K562 (cell line): ENCODE measurements around the gene NRXN2. TPM values are rescaled to one million over a fixed set of nuclear protein-coding genes. Genes with fewer than 3 reads are reported as not detected.

Source experiments
- ATAC-seq: fragments of 200-7000 bp; cut with Tn5 transposase; 3 replicates; pipeline ENCODE4 v1.9.1; 2020; ENCODE audit warnings: moderate library complexity
- BruUV-seq: library from RNA; stranded (reverse); fragments of 400-500 nt; replicated peaks from 2 replicates; lab custom pipeline; 2021; lab: Mats Ljungman, UMichigan
- CTCF ChIA-PET: fragments of 300-600 bp; formaldehyde crosslinking; extraction: SDS; loops from one replicate; lab custom pipeline; 2021; ENCODE audit warnings: low intra/inter-chr PET ratio; lab: Yijun Ruan, JAX
- POLR2A ChIA-PET: fragments of 300-600, 350-650 bp; sonication (Branson Sonifier 250); formaldehyde crosslinking; extraction: SDS; loops from one replicate; lab custom pipeline; 2021; ENCODE audit warnings: antibody characterized with exemption, inconsistent platforms; lab: Yijun Ruan, JAX
- DNase-seq, 4 experiments: peaks; one replicate each; pipeline versions ENCODE4 v3.0.0 to v3.0.0-alpha.2; 2011 to 2018; ENCODE audit warnings: low spot score in 3 of 4, mixed read lengths in 3 of 4; ENCODE audit errors: extremely low read depth in 1 of 4
- FAIRE-seq: peaks from 2 replicates; lab custom pipeline; 2011; peaks lifted over from hg19 to GRCh38; lab: Jason Lieb, UNC
- H2AFZ ChIP-seq: 2 replicates; pipeline ENCODE4 v1.6.0; 2011; ENCODE audit warnings: low read depth, low read length, control low read depth, inconsistent platforms
- H3K27ac ChIP-seq: fragments of 200-600 bp; 3 replicates; pipeline ENCODE4 v1.8.0; 2011; ENCODE audit warnings: low read depth, mild to moderate bottlenecking, control low read depth, inconsistent platforms, low read length, moderate library complexity, mixed read lengths; ENCODE audit errors: extremely low read depth
- H3K27me3 ChIP-seq, 2 experiments: fragments of 300-600 bp in 1 of 2; 2 replicates in 1 of 2; 3 replicates in 1 of 2; pipeline versions ENCODE4 v1.6.0 to v1.8.0; 2011; ENCODE audit warnings: inconsistent platforms in 2 of 2, low read length in 2 of 2, mild to moderate bottlenecking in 1 of 2, mixed read lengths in 1 of 2, moderate library complexity in 1 of 2; ENCODE audit not compliant: control insufficient read depth in 2 of 2, insufficient read depth in 2 of 2
- H3K36me3 ChIP-seq: fragments of 300-600 bp; 3 replicates; pipeline ENCODE4 v1.8.0; 2011; ENCODE audit warnings: mild to moderate bottlenecking, low read length, inconsistent platforms; ENCODE audit not compliant: control insufficient read depth, insufficient read depth
- H3K4me1 ChIP-seq, 2 experiments: fragments of 200-600 bp in 1 of 2; replicated peaks in 1 of 2; 2 replicates in 1 of 2; 3 replicates in 1 of 2; pipeline versions ENCODE4 v1.5.1 to v1.8.0; 2011; ENCODE audit warnings: inconsistent platforms in 2 of 2, low read length in 2 of 2, mild to moderate bottlenecking in 1 of 2, mixed read lengths in 1 of 2, moderate library complexity in 1 of 2; ENCODE audit not compliant: control insufficient read depth in 2 of 2, insufficient read depth in 2 of 2
- H3K4me2 ChIP-seq: 2 replicates; pipeline ENCODE4 v1.6.1; 2011; ENCODE audit warnings: low read length, control low read depth, inconsistent platforms, mixed read lengths; ENCODE audit not compliant: insufficient read depth
- H3K4me3 ChIP-seq: fragments of 200-600 bp; sonication (generic), shearing (Covaris generic); 2 replicates; pipeline ENCODE4 v1.5.1; 2016; ENCODE audit warnings: control low read depth, inconsistent platforms
- H3K79me2 ChIP-seq: fragments of 200-600 bp; 3 replicates; pipeline ENCODE4 v1.8.0; 2011; ENCODE audit warnings: low read length, inconsistent platforms; ENCODE audit not compliant: control insufficient read depth, insufficient read depth
- H3K9ac ChIP-seq, 2 experiments: 2 replicates each; pipeline versions ENCODE4 v1.6.0 to v1.6.1; 2011; ENCODE audit warnings: low read depth in 2 of 2, low read length in 2 of 2, control low read depth in 1 of 2, inconsistent platforms in 1 of 2, mild to moderate bottlenecking in 1 of 2, mixed read lengths in 1 of 2; ENCODE audit not compliant: insufficient read depth in 1 of 2
- H3K9me1 ChIP-seq: one replicate; pipeline ENCODE4 v1.6.0; 2011; ENCODE audit warnings: inconsistent platforms, mild to moderate bottlenecking, low read length, moderate library complexity; ENCODE audit not compliant: control insufficient read depth, insufficient read depth
- H3K9me3 ChIP-seq: replicated peaks from 2 replicates; pipeline ENCODE4 v1.5.1; 2011; ENCODE audit warnings: low read depth, low read length, inconsistent platforms; ENCODE audit not compliant: control insufficient read depth, insufficient read depth
- H4K20me1 ChIP-seq: replicated peaks from 2 replicates; pipeline ENCODE4 v1.6.1; 2011; ENCODE audit warnings: low read length, inconsistent platforms, mixed read lengths; ENCODE audit not compliant: control insufficient read depth, insufficient read depth
- NCOA1 ChIP-seq: fragments of 450-650 bp; IDR thresholded peaks from 2 replicates; pipeline ENCODE4 v1.6.1; 2016; ENCODE audit warnings: low read depth
- ZC3H4 ChIP-seq: sonication (generic); formaldehyde crosslinking; IDR thresholded peaks from 2 replicates; pipeline ENCODE4 v1.9.0; 2021; ENCODE audit warnings: missing genetic modification reagents, borderline replicate concordance
- ZNF551 ChIP-seq: fragments of 250-450 bp; sonication (Bioruptor Pico); IDR thresholded peaks from 2 replicates; pipeline ENCODE4 v1.5.0; 2021; ENCODE audit warnings: mild to moderate bottlenecking, moderate library complexity
- WGBS: fragments of 100-300 bp; shearing (Covaris generic); methylation state at CpG from one replicate; pipeline ENCODE4 v1.1.6; 2016; ENCODE audit warnings: low coverage, mixed read lengths; ENCODE audit not compliant: insufficient coverage; ENCODE audit errors: missing lambda C conversion rate; 5-methylcytosine and 5-hydroxymethylcytosine counted together
- in situ Hi-C: fragments of 300-500 bp; cut with MboI; formaldehyde crosslinking; loops from 4 replicates; pipeline ENCODE4 v1.15.0; 2018; ENCODE audit warnings: inconsistent platforms, mixed read lengths
- intact Hi-C: fragments of 100-400 bp; cut with micrococcal nuclease; formaldehyde crosslinking; loops from 2 replicates; pipeline ENCODE4 v1.14.2; 2022
- polyA plus RNA-seq, 8 experiments: library from polyadenylated mRNA; depleted of rRNA in 4 of 8; stranded (reverse) in 5 of 8; unstranded in 3 of 8; fragments of >200 nt; fragmentation: Nextera tagmentation in 2 of 8; fragmentation: Illumina TruSeq in 1 of 8; extraction: Ambion mirVana in 2 of 8; extraction: Trizol in 1 of 8; gene quantifications; 2 replicates each; pipeline versions ENCODE4 v1.2.1 to v1.2.3, GENCODE V29; 2011 to 2014; ENCODE audit warnings: inconsistent platforms in 1 of 8, missing spikeins in 1 of 8
- total RNA-seq, 7 experiments: library from RNA; depleted of rRNA in 6 of 7; stranded (reverse); fragments of >200 nt in 6 of 7; fragmentation: Illumina TruSeq in 2 of 7; extraction: Trizol in 2 of 7; gene quantifications; 2 replicates each; pipeline versions ENCODE4 v1.2.1 to v1.2.3, GENCODE V29; 2011 to 2021; ENCODE audit warnings: low replicate concordance in 1 of 7
- TF ChIP-seq, protein P1 (sequence below): fragments of 250-450 bp; sonication (Bioruptor Pico); IDR thresholded peaks from 2 replicates; pipeline ENCODE4 v1.5.0; 2020; ENCODE audit warnings: mild to moderate bottlenecking, borderline replicate concordance
- TF ChIP-seq, protein P2 (sequence below), 2 experiments: IDR thresholded peaks; 2 replicates each; pipeline ENCODE4 v1.6.1; 2011; ENCODE audit warnings: borderline replicate concordance in 1 of 2, control low read depth in 1 of 2, low read depth in 1 of 2, low read length in 1 of 2, mild to moderate bottlenecking in 1 of 2, mixed read lengths in 1 of 2, moderate library complexity in 1 of 2; ENCODE audit not compliant: insufficient read depth in 1 of 2, insufficient read length in 1 of 2, poor library complexity in 1 of 2, severe bottlenecking in 1 of 2; ENCODE audit errors: extremely low read depth in 1 of 2
- TF ChIP-seq, protein P3 (sequence below): sonication (generic); formaldehyde crosslinking; IDR thresholded peaks from 2 replicates; pipeline ENCODE4 v1.8.1; 2023; ENCODE audit warnings: mild to moderate bottlenecking, missing genetic modification reagents

Gene NRXN2
- total and polyA plus RNA-seq, 9 of the 15 experiments (the other 6 are each of a cell fraction or from before 2014, with no cell fraction given): 0.07 to 0.47 (median 0.15) TPM; not detected in 4

- ChIA-PET CTCF (interaction anchor here (0.7 kb wide), 1 partner anchor 152 kb away, joined by 3 read pairs; no protein-coding TSS in a partner anchor), POLR2A (interaction anchor here (0.6 to 2.1 kb wide), 2 partner anchors 9 to 367 kb away, joined by 4 to 6 read pairs; no protein-coding TSS in a partner anchor)
- Histone ChIP-seq H4K20me1 (no peaks in the 10 kb centered on the region), H3K4me1 (peaks cover 11 to 48% of the 10 kb centered on the region in 2 experiments), H3K9ac (peak overlapping the region in 1 of 2 experiments; percentile 82; a peak in 2 of 4 replicates), H3K4me2 (no peak overlapping the region), H3K9me3 (no peaks in the 10 kb centered on the region), H3K36me3 (no peaks in the 10 kb centered on the region), H3K9me1 (no peaks in the 10 kb centered on the region), H3K27ac (no peak overlapping the region), H2AFZ (no peak overlapping the region), H3K27me3 (no peaks in the 10 kb centered on the region), H3K79me2 (no peaks in the 10 kb centered on the region), H3K4me3 (no peak overlapping the region)
- FAIRE-seq (no peak), DNase-seq (peak; percentile 42 to 68 (median 60)), ATAC-seq (peak; percentile 78)
- in situ Hi-C loops: no loop called here
- TF ChIP-seq, protein P1, sequence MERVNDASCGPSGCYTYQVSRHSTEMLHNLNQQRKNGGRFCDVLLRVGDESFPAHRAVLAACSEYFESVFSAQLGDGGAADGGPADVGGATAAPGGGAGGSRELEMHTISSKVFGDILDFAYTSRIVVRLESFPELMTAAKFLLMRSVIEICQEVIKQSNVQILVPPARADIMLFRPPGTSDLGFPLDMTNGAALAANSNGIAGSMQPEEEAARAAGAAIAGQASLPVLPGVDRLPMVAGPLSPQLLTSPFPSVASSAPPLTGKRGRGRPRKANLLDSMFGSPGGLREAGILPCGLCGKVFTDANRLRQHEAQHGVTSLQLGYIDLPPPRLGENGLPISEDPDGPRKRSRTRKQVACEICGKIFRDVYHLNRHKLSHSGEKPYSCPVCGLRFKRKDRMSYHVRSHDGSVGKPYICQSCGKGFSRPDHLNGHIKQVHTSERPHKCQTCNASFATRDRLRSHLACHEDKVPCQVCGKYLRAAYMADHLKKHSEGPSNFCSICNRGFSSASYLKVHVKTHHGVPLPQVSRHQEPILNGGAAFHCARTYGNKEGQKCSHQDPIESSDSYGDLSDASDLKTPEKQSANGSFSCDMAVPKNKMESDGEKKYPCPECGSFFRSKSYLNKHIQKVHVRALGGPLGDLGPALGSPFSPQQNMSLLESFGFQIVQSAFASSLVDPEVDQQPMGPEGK (CRISPR knock-in tag): no peak
- TF ChIP-seq ZNF551 (CRISPR knock-in tag) (no peak), ZC3H4 (CRISPR knock-in tag) (0 out of 2 replicates have a peak, but pooled peaks have one; percentile 54), NCOA1 (no peak)
- TF ChIP-seq, protein P2, sequence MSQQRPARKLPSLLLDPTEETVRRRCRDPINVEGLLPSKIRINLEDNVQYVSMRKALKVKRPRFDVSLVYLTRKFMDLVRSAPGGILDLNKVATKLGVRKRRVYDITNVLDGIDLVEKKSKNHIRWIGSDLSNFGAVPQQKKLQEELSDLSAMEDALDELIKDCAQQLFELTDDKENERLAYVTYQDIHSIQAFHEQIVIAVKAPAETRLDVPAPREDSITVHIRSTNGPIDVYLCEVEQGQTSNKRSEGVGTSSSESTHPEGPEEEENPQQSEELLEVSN (IDR thresholded peaks at IDR 0.05; ENCODE audit: borderline replicate concordance in 1 of 2, extremely low read depth in 1 of 2, insufficient read depth in 1 of 2, insufficient read length in 1 of 2, low read depth in 1 of 2, low read length in 1 of 2, poor library complexity in 1 of 2, severe bottlenecking in 1 of 2): peak in 1 of 2 experiments; percentile 20
- TF ChIP-seq, protein P3, sequence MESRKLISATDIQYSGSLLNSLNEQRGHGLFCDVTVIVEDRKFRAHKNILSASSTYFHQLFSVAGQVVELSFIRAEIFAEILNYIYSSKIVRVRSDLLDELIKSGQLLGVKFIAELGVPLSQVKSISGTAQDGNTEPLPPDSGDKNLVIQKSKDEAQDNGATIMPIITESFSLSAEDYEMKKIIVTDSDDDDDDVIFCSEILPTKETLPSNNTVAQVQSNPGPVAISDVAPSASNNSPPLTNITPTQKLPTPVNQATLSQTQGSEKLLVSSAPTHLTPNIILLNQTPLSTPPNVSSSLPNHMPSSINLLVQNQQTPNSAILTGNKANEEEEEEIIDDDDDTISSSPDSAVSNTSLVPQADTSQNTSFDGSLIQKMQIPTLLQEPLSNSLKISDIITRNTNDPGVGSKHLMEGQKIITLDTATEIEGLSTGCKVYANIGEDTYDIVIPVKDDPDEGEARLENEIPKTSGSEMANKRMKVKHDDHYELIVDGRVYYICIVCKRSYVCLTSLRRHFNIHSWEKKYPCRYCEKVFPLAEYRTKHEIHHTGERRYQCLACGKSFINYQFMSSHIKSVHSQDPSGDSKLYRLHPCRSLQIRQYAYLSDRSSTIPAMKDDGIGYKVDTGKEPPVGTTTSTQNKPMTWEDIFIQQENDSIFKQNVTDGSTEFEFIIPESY: peak; percentile 74; the same call in 1 of the 2 replicates
- BruUV-seq: no TSS peak
- 74% methylated on average over 16 of the region's 43 CpGs for WGBS
- intact Hi-C loops: no loop called here
Observed at GRCh38 chr11:64753380-64754123, 30.6 kb upstream of the NRXN2 start.
